ACHN (cell line): ENCODE data around the gene TMEM255A.

Experiments
- DNase-seq: peaks from one replicate; pipeline ENCODE4 v3.0.0-alpha.2; 2015
- in situ Hi-C: cut with HindIII; loops from 2 replicates; pipeline ENCODE4 v1.10.0; 2017; ENCODE audit warnings: low sequenced_read_pairs, low pct_ligation_motif_present, low pct_unique_long_range_greater_than_20kb

TMEM255A gene

GRCh38 chrX:120236687-120237479 lies 74.4 kb downstream of the TMEM255A start:
- in situ Hi-C loops: no loop called here
- DNase-seq: no peak

GRCh38 chrX:120235284-120235683 lies 76.0 kb downstream of the TMEM255A start:
- no peak for DNase-seq
- in situ Hi-C loops: no loop called here

- in situ Hi-C loops: no loop called here
- DNase-seq: no peak
These were observed 82.9 kb downstream of the TMEM255A start for GRCh38 chrX:120228187-120228908.

- in situ Hi-C loops: no loop called here
- no peak for DNase-seq
These were observed 86.9 kb downstream of the TMEM255A start for GRCh38 chrX:120224388-120224787.

- in situ Hi-C loops: no loop called here
- DNase-seq: no peak
These were observed 87.9 kb downstream of the TMEM255A start for GRCh38 chrX:120223374-120223773.

GRCh38 chrX:120213438-120214265 lies 97.6 kb downstream of the TMEM255A start:
- in situ Hi-C loops: no loop called here
- DNase-seq: peak; percentile 46
